Spleen (tissue), 7 donors: ENCODE measurements around the gene MTX1.
"Not testable (repeated sequence)": the region's sequence is repeated elsewhere in the genome, so short reads cannot be mapped to it uniquely, and the experiment has no call there.

Source experiments
- CTCF ChIP-seq, 11 experiments: fragments of 200-600 bp in 7 of 11; fragments of 450-650 bp in 4 of 11; sonication (generic) in 4 of 11; IDR thresholded peaks in 8 of 11; conservative IDR thresholded peaks in 3 of 11; 1 replicate in 7 of 11; 2 replicates in 4 of 11; pipeline versions ENCODE4 v1.4.0 to v1.8.0; 2016 to 2021; ENCODE audit warnings: antibody characterized with exemption in 11 of 11, inconsistent platforms in 4 of 11, mild to moderate bottlenecking in 1 of 11
- POLR2AphosphoS5 ChIP-seq, 3 donors: sonication (generic); formaldehyde crosslinking; IDR thresholded peaks; one replicate each; pipeline ENCODE4 v1.5.1; 2017; ENCODE audit warnings: antibody characterized with exemption in 3 of 3
- donor health status: DM: no; HTN: no; CAD: no; lungs with moderate emphysema.
- donor health status: DM: no; HTN: no; CAD: no.
- donor health status: DM: no; HTN: no; CAD: no.

DNA sequence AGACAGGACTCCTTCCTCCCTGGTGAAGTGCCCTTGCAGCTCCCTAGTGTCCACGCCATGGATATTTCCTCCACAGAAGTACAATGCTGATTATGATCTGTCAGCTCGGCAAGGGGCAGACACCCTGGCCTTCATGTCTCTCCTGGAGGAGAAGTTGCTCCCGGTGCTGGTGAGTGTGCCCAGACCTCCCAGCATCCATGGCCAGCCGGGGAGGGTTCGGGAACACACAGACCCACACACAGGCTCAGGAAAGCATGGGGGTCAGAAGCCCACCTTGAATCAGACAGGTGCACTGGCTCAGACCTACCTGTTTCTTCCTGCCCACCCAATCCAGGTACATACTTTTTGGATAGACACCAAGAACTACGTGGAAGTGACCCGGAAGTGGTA, 3.6 kb downstream of the MTX1 start:
- TF ChIP-seq CTCF (IDR thresholded peaks at IDR 0.05 in 8 of 11, conservative IDR thresholded peaks at IDR 0.05 in 3 of 11); POLR2AphosphoS5 (IDR thresholded peaks at IDR 0.05): not testable (repeated sequence)
